Erythroblast (primary cell): ENCODE measurements around the gene WNT9A.

Experiments
- DNase-seq, 2 experiments: peaks; one replicate each; lab custom pipeline; 2025; lab: John Stamatoyannopoulos, UW
- GATA1 ChIP-seq: IDR thresholded peaks from 2 replicates; pipeline ENCODE4 v1.6.1; 2011; ENCODE audit warnings: low read depth, mild to moderate bottlenecking, control low read depth, low read length, moderate library complexity
- POLR2A ChIP-seq: IDR thresholded peaks from 2 replicates; pipeline ENCODE4 v1.6.1; 2011; ENCODE audit warnings: mild to moderate bottlenecking, low read length

The WNT9A gene

DNA sequence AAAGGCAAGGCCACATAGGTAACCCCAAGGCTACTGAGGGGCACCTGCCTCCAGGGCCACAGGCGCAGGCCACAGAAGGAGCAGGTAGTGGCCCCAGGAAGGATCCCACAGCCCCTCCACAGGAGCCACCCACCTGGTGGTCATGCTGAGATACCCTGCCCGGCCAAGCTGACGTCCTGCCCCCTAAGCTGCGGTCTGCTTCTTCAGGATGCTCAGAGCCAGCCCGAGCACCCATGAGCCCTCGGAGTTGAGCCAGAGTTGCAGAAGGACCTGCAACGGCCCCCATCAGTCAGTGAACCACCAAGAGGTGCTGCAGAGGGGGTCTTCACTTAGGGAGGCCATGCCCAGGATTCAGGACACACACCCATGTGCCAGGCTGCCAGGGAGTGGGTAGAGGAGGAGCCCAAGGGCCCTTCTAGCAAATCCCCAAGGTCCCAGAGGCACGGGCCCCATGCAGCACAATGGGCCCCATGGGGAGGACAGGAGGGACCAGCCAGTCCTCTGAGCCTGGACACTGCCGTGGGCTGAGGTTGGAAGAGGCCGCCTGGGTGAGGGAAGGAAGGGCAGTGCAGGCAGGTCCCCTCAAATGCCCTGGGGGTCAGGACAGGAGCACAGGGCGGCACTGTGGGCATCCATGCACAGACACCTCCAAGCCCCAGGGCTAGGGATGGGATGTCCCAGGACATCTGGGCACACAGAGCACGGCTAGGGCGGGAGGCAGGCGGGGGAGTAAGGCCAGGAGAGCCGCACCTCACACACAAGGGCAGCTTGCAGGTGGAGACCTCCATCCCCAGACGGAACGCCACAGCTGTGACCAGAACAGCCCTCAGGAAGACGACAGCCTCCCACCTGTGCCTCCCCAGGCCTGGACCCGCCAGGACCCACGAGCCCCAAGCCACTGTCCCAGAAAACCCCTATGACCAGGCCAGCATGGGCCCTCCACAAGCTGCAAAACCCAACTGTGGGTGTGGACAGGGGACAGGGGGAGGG is 20.5 kb downstream of the WNT9A start:
- no peak for TF ChIP-seq POLR2A
- no peak for TF ChIP-seq GATA1
- no peak for DNase-seq

DNA sequence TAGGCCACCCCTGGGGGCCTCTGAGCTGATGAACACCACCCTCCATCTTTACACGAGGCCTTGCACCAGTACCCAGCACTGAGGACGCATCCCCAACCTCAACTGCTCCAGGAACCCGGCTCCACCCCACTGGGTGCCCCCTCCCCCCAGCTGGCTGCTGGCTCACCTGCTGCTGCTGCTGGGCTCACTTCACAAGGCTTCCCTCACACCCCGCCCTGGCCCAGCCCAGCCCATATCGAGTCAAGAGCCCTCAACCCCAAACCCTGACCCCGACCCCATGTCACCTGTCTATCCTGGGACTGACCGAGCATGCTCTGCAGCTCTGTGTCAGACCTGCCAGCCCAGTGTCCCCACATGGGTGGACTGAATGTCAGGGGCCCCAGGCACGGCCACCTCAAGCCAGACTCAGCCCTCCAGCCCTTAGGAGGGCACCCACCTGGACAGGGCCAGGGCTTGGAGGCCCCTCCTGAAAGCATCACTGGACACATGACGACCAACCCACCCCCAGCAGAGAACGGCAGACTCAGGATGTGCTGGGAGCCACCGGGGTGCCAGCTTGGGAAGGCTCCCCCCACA is 21.4 kb downstream of the WNT9A start:
- no peak for DNase-seq
- TF ChIP-seq POLR2A (no peak), GATA1 (no peak)

DNA sequence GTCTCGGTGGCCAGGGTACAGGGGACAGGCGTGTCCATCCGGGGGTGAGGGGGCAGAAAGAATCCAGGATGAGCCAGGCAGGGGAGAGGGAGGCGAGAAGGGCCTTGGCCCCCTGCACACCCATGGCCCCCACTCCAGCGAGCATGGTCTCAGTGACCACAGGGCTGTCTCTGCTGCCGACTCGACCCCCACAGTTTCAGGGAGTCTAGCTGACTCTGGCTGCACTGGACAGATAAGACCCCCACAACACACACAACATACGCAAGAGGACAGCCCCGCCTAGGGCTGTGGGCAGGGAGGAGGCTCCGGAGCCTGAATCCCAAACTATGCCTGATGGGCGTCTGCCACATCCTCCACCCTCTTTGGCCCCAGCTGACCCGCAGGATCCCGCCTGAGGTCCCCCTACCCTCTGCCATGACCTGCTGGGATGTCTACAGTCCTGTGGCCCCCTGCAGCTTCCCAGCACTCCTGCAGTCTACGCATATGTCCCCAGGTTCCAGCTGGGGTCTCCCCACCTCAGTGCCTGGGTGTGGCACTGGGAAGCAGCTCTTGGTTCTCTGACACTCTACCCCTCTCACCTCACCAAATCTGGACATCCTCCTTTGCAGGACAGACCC is 22.0 kb downstream of the WNT9A start:
- no peak for DNase-seq
- TF ChIP-seq GATA1: no peak
- no peak for TF ChIP-seq POLR2A

DNA sequence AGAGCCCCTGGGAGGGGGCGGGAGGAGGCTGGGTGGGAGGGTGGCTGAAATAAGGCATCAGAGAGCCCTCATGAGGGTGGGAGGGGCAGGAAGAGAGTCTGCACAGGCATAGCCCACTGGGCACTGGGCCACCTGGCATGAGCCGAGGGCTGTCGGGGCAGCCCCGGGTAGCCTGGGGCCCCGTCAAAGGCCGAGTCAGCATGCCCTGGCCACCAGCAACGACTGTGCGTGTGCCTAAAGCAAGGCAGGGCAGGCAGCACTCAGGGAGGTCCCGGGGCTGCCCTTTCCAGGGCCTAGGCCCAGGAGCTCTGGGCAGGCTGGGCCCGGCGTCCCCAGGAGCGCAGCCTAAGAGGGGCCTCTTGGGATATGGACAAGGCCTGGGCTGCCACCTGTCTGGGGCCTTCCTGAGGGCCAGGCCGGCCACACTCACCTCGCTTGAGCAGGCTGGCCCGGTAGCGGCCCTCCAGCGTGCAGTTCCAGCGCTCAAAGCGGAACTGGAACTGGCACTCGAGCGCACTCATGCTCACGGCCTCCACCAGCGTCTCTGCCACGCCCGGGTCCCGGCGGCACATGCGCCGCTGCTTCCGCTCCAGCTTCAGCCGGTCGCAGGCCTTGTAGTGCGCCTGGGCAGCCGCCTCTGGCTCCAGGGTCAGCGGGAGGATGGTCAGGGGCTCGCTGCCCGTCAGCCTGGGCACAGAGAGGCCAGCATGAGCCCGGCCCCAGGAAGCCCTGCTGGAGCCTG is 22.7 kb downstream of the WNT9A start:
- no peak for DNase-seq
- TF ChIP-seq POLR2A (no peak), GATA1 (no peak)

DNA sequence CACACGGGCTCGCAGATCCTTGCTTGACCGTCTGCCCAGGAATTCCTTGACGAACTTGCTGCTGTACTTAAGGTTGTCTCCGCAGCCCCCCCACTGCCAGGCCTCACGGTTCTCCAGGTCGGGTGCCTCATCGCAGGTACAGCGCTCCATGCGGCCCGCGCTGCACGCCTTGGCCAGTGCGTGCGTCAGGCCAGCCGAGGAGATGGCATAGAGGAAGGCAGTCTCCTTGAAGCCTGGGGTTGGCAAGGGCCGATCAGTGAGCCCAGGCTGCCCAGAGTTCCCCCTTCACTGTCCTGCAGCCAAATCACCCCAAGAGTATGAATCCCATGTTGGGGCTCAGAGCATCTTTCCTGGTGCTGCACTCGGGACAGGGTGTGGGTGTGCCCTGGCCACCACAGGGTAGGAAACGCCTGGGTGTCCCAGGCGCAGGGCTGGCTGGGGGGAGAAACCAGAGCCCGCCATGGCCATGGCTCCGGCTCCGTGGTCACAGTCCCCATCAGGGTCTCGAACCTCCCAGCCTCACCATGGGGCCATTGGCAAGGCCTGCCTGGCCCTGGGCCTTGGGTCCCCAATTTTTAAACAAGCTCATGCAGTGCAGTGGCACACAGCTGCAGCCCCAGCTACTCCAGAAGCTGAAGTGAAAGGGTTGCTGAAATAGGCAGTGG is 23.4 kb downstream of the WNT9A start:
- DNase-seq: no peak
- no peak for TF ChIP-seq GATA1
- no peak for TF ChIP-seq POLR2A

DNA sequence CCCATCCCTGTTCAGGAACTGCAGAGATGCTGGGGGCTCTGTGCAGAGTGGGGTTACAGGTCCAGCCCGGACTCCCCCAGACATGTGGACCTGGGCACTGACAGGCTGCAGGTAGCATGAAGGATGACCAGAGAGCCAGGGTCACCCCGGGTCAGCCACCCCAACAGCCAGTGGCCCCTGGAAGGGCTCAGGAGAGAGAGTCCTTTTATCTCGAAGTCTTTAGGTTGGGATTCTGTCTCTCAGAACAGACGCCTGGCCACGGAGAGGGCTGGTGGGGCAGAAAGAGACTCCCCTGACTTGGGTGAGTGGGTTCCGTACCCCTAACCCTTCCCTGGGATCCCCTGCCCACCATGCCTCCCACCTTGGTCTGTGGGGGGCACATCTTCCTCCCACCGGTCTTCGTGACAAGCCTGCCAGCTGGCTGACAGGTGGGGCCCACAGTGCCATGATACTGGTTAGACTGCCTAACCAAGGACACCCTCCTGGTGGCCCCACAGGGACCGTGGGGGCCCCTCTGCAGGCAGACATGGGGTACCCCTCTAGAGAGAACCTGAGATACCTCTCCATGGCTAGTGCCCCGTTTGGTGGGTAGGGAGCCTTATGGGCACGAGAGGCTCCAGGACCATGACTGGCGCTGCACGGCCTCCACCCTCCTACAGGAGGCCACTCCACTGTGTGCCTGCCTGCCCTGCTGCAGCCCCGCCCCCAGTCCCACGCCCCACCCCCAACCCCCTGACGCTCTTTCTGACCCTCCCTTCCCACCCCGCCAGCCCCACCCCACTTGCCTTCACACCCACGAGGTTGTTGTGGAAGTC is 24.2 kb downstream of the WNT9A start:
- no peak for DNase-seq
- TF ChIP-seq POLR2A (no peak), GATA1 (no peak)

DNA sequence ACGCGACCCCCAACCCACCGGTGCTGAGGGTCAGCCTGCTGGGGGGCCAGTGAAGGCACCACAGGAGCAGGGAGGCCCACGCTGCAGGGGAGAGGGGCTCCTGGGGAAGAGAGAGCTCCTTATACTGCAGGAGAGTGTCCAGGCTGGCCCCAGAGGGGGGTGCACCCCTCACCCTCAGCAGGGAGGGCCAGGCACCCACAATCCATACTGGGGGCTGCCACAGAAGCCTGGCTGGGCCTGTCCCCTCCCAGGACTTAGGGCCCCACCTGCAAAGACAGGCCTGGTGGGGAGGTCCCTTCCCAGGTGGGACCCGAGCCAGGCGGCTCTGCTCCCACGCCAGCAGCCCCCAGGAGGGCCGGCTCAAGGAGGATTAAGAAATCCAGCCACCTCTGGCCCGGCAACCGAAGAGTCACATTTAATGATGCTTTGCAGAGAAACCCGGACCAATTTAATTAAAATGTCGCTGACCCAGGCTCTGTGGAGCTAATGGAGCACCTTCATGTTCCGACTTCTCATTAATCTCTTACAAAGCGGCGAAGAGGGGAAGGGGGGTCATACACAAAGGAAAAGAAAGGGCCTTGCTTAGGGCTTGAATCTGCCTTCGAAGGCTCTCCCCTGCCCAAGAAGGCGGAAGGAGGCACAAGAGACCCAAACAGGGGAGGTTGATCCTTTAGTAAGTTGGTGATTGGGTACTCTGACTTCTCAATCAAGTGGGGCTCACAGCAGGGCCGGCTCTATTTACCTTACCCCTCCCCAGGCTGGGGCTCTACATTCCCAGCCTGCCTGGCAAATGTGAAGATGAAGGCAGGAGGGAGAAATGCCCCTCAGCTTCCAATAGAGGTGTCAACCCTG is 25.0 kb downstream of the WNT9A start:
- TF ChIP-seq GATA1 (no peak), POLR2A (no peak)
- no peak for DNase-seq

DNA sequence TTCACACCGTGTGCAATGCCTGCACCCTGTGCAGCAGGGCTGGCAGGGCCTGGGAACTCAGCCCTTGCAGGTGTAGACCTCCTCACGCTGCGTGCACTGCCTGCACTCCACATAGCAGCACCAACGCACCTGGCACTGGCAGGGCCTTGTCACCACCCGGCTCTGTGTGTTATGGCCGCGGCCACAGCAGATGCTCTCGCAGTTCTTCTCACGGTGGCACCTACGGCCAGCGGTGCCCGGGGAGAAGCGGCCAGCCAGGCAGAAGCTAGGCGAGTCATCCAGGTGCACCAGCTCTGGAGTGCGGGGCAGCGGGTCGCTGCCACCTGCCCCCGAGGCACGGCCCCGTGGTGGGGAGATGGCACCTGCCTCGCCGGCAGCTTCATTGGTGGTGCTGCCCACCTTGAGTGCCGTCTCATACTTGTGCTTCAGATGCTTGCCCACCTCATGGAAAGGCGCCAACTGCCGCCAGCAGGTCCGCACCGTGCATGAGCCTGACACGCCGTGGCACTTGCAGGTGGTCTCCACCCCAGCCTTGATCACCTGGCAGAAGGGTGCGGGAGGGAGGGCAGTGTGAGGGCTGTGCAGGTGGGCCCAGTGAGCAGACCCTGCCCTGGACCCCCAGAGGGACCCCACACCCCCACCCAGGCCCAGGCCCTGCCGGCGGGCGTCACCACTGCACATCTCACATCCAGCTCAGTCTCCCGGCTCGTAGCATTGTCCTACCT is 26.1 kb downstream of the WNT9A start:
- no peak for DNase-seq
- TF ChIP-seq GATA1 (no peak), POLR2A (no peak)

DNA sequence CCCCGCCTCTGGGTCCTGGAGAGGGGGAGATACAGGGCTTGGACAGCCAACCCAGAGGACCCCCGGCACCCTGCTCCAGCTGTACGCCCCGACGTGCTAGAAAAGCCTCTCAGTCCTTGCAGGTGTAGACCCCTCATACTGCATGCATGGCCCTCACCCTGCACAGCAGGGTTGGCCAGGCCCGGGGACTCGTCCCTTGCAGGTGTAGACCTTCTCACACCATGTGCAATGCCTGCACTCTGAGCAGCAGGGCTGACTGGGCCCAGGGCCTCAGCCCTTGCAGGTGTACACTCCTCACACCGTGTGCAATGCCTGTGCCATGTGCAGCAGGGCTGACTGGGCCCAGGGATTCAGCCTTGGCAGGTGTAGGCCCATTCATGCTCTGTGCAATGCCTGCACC is 26.8 kb downstream of the WNT9A start:
- TF ChIP-seq GATA1 (no peak), POLR2A (no peak)
- DNase-seq: no peak

DNA sequence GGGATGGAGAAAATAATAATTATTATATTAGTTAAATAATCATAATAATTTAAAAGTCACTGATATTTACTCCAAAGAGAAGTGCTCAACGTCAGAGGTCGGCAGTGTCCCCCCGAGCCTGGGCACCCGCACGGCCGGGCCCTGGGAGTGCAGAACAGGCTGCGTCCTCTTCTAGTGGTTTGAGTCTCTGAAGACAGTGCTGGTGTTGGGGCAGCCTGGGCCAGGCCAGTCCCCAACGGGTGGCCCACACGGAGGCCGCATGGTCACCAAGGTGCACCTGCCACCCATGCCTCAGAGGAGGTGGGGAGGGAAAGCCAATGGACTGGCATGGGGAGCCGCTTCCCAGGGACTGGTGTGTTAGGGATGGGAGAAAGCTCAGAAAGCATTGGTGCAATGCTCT is 27.3 kb downstream of the WNT9A start:
- no peak for DNase-seq
- TF ChIP-seq POLR2A: no peak
- TF ChIP-seq GATA1: no peak

DNA sequence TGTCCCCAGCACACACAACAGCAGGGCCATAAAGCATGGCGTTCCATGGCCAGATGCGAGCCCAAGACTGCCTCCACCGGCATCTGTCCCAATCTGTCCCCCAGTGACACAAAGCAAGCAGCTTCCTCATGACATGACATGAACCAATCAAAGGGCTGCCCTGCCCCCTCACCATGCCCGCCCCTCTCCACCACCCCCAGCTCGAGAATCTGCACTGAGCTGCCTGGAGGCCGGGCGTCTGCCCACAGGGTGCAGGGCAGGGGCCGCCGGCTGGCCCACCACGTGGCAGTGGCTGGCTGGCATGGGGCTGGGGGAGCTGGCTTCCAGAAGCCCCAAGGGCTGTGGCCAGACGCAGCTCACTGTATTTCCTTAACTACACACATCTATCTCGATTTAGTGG is 27.8 kb downstream of the WNT9A start:
- no peak for TF ChIP-seq POLR2A
- no peak for TF ChIP-seq GATA1
- no peak for DNase-seq

DNA sequence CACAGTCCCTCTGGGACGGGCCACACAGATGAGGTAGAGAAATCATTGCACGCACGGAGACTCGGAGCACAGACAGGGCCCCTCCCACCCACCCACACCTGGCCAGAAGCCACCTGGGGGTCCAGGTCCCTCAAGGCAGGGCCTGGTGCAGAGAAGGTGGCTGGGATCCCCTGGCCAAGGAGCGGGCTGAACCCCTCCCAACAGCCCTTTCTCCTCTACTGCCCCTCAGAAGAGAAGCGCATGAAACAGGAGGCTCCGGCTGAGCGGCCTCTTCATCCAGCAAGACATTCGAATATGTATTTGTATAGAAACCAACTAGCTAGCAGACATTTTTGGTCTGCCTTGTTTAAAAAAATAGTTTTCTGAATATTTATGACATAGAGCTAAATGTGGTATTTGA is 29.0 kb downstream of the WNT9A start:
- no peak for TF ChIP-seq POLR2A
- TF ChIP-seq GATA1: no peak
- no peak for DNase-seq
